HCT116 (cell line): ENCODE results near the gene ZNF677.

ENCODE experiments used
- CTCF ChIP-seq, 3 experiments: fragments of 200-600 bp in 1 of 3; sonication (generic) in 1 of 3; IDR thresholded peaks in 2 of 3; conservative IDR thresholded peaks in 1 of 3; 2 replicates each; pipeline ENCODE4 v1.5.1; 2012 to 2017; ENCODE audit warnings: low read depth in 2 of 3, low read length in 2 of 3, antibody characterized with exemption in 1 of 3, borderline replicate concordance in 1 of 3, control low read depth in 1 of 3, mild to moderate bottlenecking in 1 of 3, mixed read lengths in 1 of 3, mixed run types in 1 of 3, moderate library complexity in 1 of 3; ENCODE audit not compliant: insufficient read depth in 1 of 3
- ZBTB33 ChIP-seq: IDR thresholded peaks from 2 replicates; pipeline ENCODE4 v1.6.1; 2011; ENCODE audit warnings: mild to moderate bottlenecking, low read length, moderate library complexity; ENCODE audit not compliant: insufficient replicate concordance; ENCODE audit errors: extremely low read depth
- ZFX ChIP-seq: fragments of 450-650 bp; IDR thresholded peaks from 2 replicates; pipeline ENCODE4 v1.6.1; 2017

- TF ChIP-seq CTCF (IDR thresholded peaks at IDR 0.05 in 2 of 3, conservative IDR thresholded peaks at IDR 0.05 in 1 of 3; ENCODE audit: borderline replicate concordance in 1 of 3, insufficient read depth in 1 of 3, low read depth in 2 of 3, low read length in 2 of 3) (no peak), ZFX (no peak), ZBTB33 (no peak)
Observed at GRCh38 chr19:53224606-53225005, 30.1 kb downstream of the ZNF677 start.
